Activated T-cell treated with anti-CD3 and anti-CD28 coated beads, Interleukin-2, amount 50 U/mL, for 24 hours (primary cell): ENCODE data around the gene EMC10.
"Not testable (repeated sequence)": the region's sequence is repeated elsewhere in the genome, so short reads cannot be mapped to it uniquely, and the experiment has no call there.

Experiments used
- DNase-seq: peaks from one replicate; pipeline ENCODE4 v3.0.0-alpha.2; 2020
- H3K27ac Mint-ChIP-seq: 2 replicates; pipeline ENCODE4 v1.8.0; 2020; ENCODE audit warnings: mild to moderate bottlenecking, mixed read lengths
- H3K27me3 Mint-ChIP-seq: 2 replicates; pipeline ENCODE4 v1.8.0; 2020; ENCODE audit warnings: mixed read lengths
- H3K36me3 Mint-ChIP-seq: 2 replicates; pipeline ENCODE4 v1.8.0; 2020; ENCODE audit warnings: low read depth, mixed read lengths
- H3K4me1 Mint-ChIP-seq: 2 replicates; pipeline ENCODE4 v1.8.0; 2020; ENCODE audit warnings: low read depth, mixed read lengths
- H3K4me3 Mint-ChIP-seq: 2 replicates; pipeline ENCODE4 v1.8.0; 2020; ENCODE audit warnings: mild to moderate bottlenecking, moderate library complexity, mixed read lengths
- H3K9me3 Mint-ChIP-seq: 2 replicates; pipeline ENCODE4 v1.8.0; 2020; ENCODE audit warnings: mixed read lengths

Gene EMC10

GRCh38 chr19:50439130-50439529, 37.2 kb upstream of the EMC10 start:
- H3K27ac Mint-ChIP-seq, H3K36me3 Mint-ChIP-seq, H3K9me3 Mint-ChIP-seq, DNase-seq, H3K4me3 Mint-ChIP-seq, H3K4me1 Mint-ChIP-seq: not testable (repeated sequence)
- H3K27me3 Mint-ChIP-seq: peaks cover 20% of the 10 kb centered on the region

GRCh38 chr19:50444059-50444458, 32.2 kb upstream of the EMC10 start:
- Mint-ChIP-seq H3K9me3 (no peaks in the 10 kb centered on the region), H3K27me3 (peaks cover 14% of the 10 kb centered on the region), H3K36me3 (no peaks in the 10 kb centered on the region), H3K4me3 (no peak overlapping the region), H3K4me1 (no peaks in the 10 kb centered on the region), H3K27ac (no peak overlapping the region)
- no peak for DNase-seq

GRCh38 chr19:50447053-50447452, 29.3 kb upstream of the EMC10 start:
- DNase-seq: no peak
- H3K36me3 Mint-ChIP-seq: no peaks in the 10 kb centered on the region
- no peaks in the 10 kb centered on the region for H3K4me1 Mint-ChIP-seq
- H3K27ac Mint-ChIP-seq: no peak overlapping the region
- H3K4me3 Mint-ChIP-seq: no peak overlapping the region
- H3K9me3 Mint-ChIP-seq: no peaks in the 10 kb centered on the region
- H3K27me3 Mint-ChIP-seq: peaks cover 18% of the 10 kb centered on the region

GRCh38 chr19:50447750-50448149, 28.6 kb upstream of the EMC10 start:
- H3K36me3 Mint-ChIP-seq: no peaks in the 10 kb centered on the region
- no peaks in the 10 kb centered on the region for H3K4me1 Mint-ChIP-seq
- no peak overlapping the region for H3K4me3 Mint-ChIP-seq
- no peak overlapping the region for H3K27ac Mint-ChIP-seq
- DNase-seq: no peak
- peaks cover 17% of the 10 kb centered on the region for H3K27me3 Mint-ChIP-seq
- H3K9me3 Mint-ChIP-seq: no peaks in the 10 kb centered on the region

- H3K36me3 Mint-ChIP-seq: no peaks in the 10 kb centered on the region
- H3K9me3 Mint-ChIP-seq: no peaks in the 10 kb centered on the region
- no peak overlapping the region for H3K27ac Mint-ChIP-seq
- DNase-seq: no peak
- no peak overlapping the region for H3K4me3 Mint-ChIP-seq
- H3K4me1 Mint-ChIP-seq: no peaks in the 10 kb centered on the region
- peaks cover 9% of the 10 kb centered on the region for H3K27me3 Mint-ChIP-seq
Observed at GRCh38 chr19:50449236-50449899, 26.9 kb upstream of the EMC10 start.

- H3K36me3 Mint-ChIP-seq: no peaks in the 10 kb centered on the region
- no peak overlapping the region for H3K27ac Mint-ChIP-seq
- no peaks in the 10 kb centered on the region for H3K9me3 Mint-ChIP-seq
- peaks cover 9% of the 10 kb centered on the region for H3K27me3 Mint-ChIP-seq
- no peak overlapping the region for H3K4me3 Mint-ChIP-seq
- H3K4me1 Mint-ChIP-seq: no peaks in the 10 kb centered on the region
- no peak for DNase-seq
Observed at GRCh38 chr19:50450369-50451222, 25.7 kb upstream of the EMC10 start.

GRCh38 chr19:50451223-50451534, 25.1 kb upstream of the EMC10 start:
- no peak overlapping the region for H3K27ac Mint-ChIP-seq
- H3K4me1 Mint-ChIP-seq: no peaks in the 10 kb centered on the region
- H3K27me3 Mint-ChIP-seq: peaks cover 9% of the 10 kb centered on the region
- no peaks in the 10 kb centered on the region for H3K9me3 Mint-ChIP-seq
- DNase-seq: no peak
- no peak overlapping the region for H3K4me3 Mint-ChIP-seq
- no peaks in the 10 kb centered on the region for H3K36me3 Mint-ChIP-seq

- peaks cover 24% of the 10 kb centered on the region for H3K27me3 Mint-ChIP-seq
- no peak overlapping the region for H3K4me3 Mint-ChIP-seq
- no peak overlapping the region for H3K27ac Mint-ChIP-seq
- no peaks in the 10 kb centered on the region for H3K9me3 Mint-ChIP-seq
- no peak for DNase-seq
- no peaks in the 10 kb centered on the region for H3K4me1 Mint-ChIP-seq
- no peaks in the 10 kb centered on the region for H3K36me3 Mint-ChIP-seq
Observed at GRCh38 chr19:50453243-50453642, 23.1 kb upstream of the EMC10 start.

GRCh38 chr19:50455992-50456391, 20.3 kb upstream of the EMC10 start:
- H3K9me3 Mint-ChIP-seq: no peaks in the 10 kb centered on the region
- H3K27ac Mint-ChIP-seq: no peak overlapping the region
- H3K27me3 Mint-ChIP-seq: peaks cover 30% of the 10 kb centered on the region

GRCh38 chr19:50457300-50457699, 19.0 kb upstream of the EMC10 start:
- DNase-seq: no peak
- Mint-ChIP-seq H3K4me1 (peaks cover 13% of the 10 kb centered on the region), H3K27me3 (peaks cover 37% of the 10 kb centered on the region), H3K27ac (no peak overlapping the region), H3K4me3 (no peak overlapping the region), H3K36me3 (no peaks in the 10 kb centered on the region), H3K9me3 (no peaks in the 10 kb centered on the region)

More at GRCh38 chr19:50455992-50456391, 20.3 kb upstream of the EMC10 start:
- no peak overlapping the region for H3K4me3 Mint-ChIP-seq
- H3K36me3 Mint-ChIP-seq: no peaks in the 10 kb centered on the region
- no peak for DNase-seq
- H3K4me1 Mint-ChIP-seq: peaks cover 8% of the 10 kb centered on the region

GRCh38 chr19:50458396-50459066, 17.8 kb upstream of the EMC10 start:
- Mint-ChIP-seq H3K27me3 (peaks cover 39% of the 10 kb centered on the region), H3K27ac (no peak overlapping the region), H3K36me3 (no peaks in the 10 kb centered on the region), H3K4me3 (no peak overlapping the region), H3K9me3 (no peaks in the 10 kb centered on the region), H3K4me1 (peaks cover 13% of the 10 kb centered on the region)
- DNase-seq: no peak

- Mint-ChIP-seq H3K4me1 (peaks cover 13% of the 10 kb centered on the region), H3K27me3 (peaks cover 39% of the 10 kb centered on the region), H3K9me3 (no peaks in the 10 kb centered on the region), H3K36me3 (no peaks in the 10 kb centered on the region), H3K27ac (no peak overlapping the region), H3K4me3 (no peak overlapping the region)
- no peak for DNase-seq
Observed at GRCh38 chr19:50459067-50459456, 17.2 kb upstream of the EMC10 start.

- Mint-ChIP-seq H3K27ac (no peak overlapping the region), H3K27me3 (peaks cover 42% of the 10 kb centered on the region), H3K4me3 (peak overlapping the region; percentile 18), H3K4me1 (peaks cover 13% of the 10 kb centered on the region), H3K9me3 (no peaks in the 10 kb centered on the region), H3K36me3 (no peaks in the 10 kb centered on the region)
- DNase-seq: no peak
Observed at GRCh38 chr19:50459638-50460037, 16.7 kb upstream of the EMC10 start.

GRCh38 chr19:50460161-50460765, 16.0 kb upstream of the EMC10 start:
- H3K27me3 Mint-ChIP-seq: peaks cover 42% of the 10 kb centered on the region
- peaks cover 13% of the 10 kb centered on the region for H3K4me1 Mint-ChIP-seq
- H3K9me3 Mint-ChIP-seq: no peaks in the 10 kb centered on the region
- peak overlapping the region; percentile 18 for H3K4me3 Mint-ChIP-seq
- peak; percentile 41 for DNase-seq
- H3K36me3 Mint-ChIP-seq: no peaks in the 10 kb centered on the region
- no peak overlapping the region for H3K27ac Mint-ChIP-seq
